HepG2 (cell line): Measurements from ENCODE around the gene PPP1R1A.

Source experiments
- ATF2 ChIP-seq: sonication (generic); formaldehyde crosslinking; IDR thresholded peaks from 2 replicates; pipeline ENCODE4 v1.4.0; 2020; ENCODE audit warnings: missing genetic modification reagents
- BCL6 ChIP-seq: IDR thresholded peaks from 2 replicates; pipeline ENCODE4 v1.6.1; 2016; ENCODE audit warnings: missing genetic modification reagents, missing compliant biosample characterization
- GZF1 ChIP-seq: sonication (generic); formaldehyde crosslinking; IDR thresholded peaks from 2 replicates; pipeline ENCODE4 v1.5.1; 2020; ENCODE audit warnings: mild to moderate bottlenecking, missing genetic modification reagents
- MYC ChIP-seq: sonication (generic); formaldehyde crosslinking; IDR thresholded peaks from 2 replicates; pipeline ENCODE4 v1.9.0; 2021; ENCODE audit warnings: missing genetic modification reagents, borderline replicate concordance
- SP1 ChIP-seq, 2 experiments: fragments of 450-650 bp in 1 of 2; sonication (generic) in 1 of 2; formaldehyde crosslinking in 1 of 2; IDR thresholded peaks; 2 replicates each; pipeline versions ENCODE4 v1.4.0 to v1.6.1; 2016 to 2020; ENCODE audit warnings: missing genetic modification reagents in 1 of 2
- TBL1XR1 ChIP-seq: fragments of 150-350 bp; IDR thresholded peaks from 2 replicates; pipeline ENCODE4 v1.6.1; 2014; ENCODE audit warnings: borderline replicate concordance, low read length; ENCODE audit not compliant: partially characterized antibody
- TCF12 ChIP-seq, 2 experiments: fragments of 450-650 bp in 1 of 2; sonication (generic) in 1 of 2; formaldehyde crosslinking in 1 of 2; IDR thresholded peaks; 2 replicates each; pipeline versions ENCODE4 v1.6.1 to v1.8.0; 2017 to 2022; ENCODE audit warnings: antibody characterized with exemption in 1 of 2, mild to moderate bottlenecking in 1 of 2, missing genetic modification reagents in 1 of 2, moderate library complexity in 1 of 2
- ZNF136 ChIP-seq: sonication (generic); formaldehyde crosslinking; IDR thresholded peaks from 2 replicates; pipeline ENCODE4 v1.8.1; 2022; ENCODE audit warnings: low read depth, mild to moderate bottlenecking, moderate library complexity, missing genetic modification reagents
- ZNF274 ChIP-seq: sonication (generic); formaldehyde crosslinking; IDR thresholded peaks from 2 replicates; pipeline ENCODE4 v1.5.1; 2020; ENCODE audit warnings: mild to moderate bottlenecking, missing genetic modification reagents
- ZNF562 ChIP-seq: sonication (generic); formaldehyde crosslinking; IDR thresholded peaks from 2 replicates; pipeline ENCODE4 v1.8.0; 2022; ENCODE audit warnings: missing genetic modification reagents, borderline replicate concordance

- TF ChIP-seq TCF12 (IDR thresholded peaks at IDR 0.05) (no peak), TCF12 (CRISPR knock-in tag; IDR thresholded peaks at IDR 0.05) (no peak), BCL6 (no peak), ATF2 (no peak), MYC (CRISPR knock-in tag) (no peak), SP1 (IDR thresholded peaks at IDR 0.05) (no peak), SP1 (CRISPR knock-in tag; IDR thresholded peaks at IDR 0.05) (no peak), GZF1 (CRISPR knock-in tag) (no peak), ZNF274 (no peak), ZNF562 (CRISPR knock-in tag) (no peak), TBL1XR1 (no peak), ZNF136 (no peak)
Observed at GRCh38 chr12:54538136-54538700, 50.2 kb downstream of the PPP1R1A start.
